Right lobe of liver (tissue), 6 donors: ENCODE measurements around the gene AP3S2. TPM values are rescaled to one million over a fixed set of nuclear protein-coding genes. Genes with fewer than 3 reads are reported as not detected.
"Not testable (repeated sequence)": the region's sequence is repeated elsewhere in the genome, so short reads cannot be mapped to it uniquely, and the experiment has no call there.

Experiments
- ATAC-seq, 4 donors: fragments of 200-7000 bp; cut with Tn5 transposase; one replicate each; pipeline ENCODE4 v1.9.1; 2020; ENCODE audit warnings: mild to moderate bottlenecking in 4 of 4, moderate library complexity in 4 of 4
- DNase-seq, 3 donors: peaks; one replicate each; pipeline ENCODE4 v3.0.0-alpha.2; 2020
- H3K27ac ChIP-seq, 3 donors: fragments of 200-600 bp; one replicate each; pipeline ENCODE4 v1.8.0; 2022
- H3K27me3 ChIP-seq, 2 donors: fragments of 200-600 bp; one replicate each; pipeline ENCODE4 v1.8.0; 2022
- H3K36me3 ChIP-seq, 4 donors: fragments of 200-600 bp; sonication (generic) in 1 of 4; one replicate each; pipeline versions ENCODE4 v1.5.1 to v1.8.0; 2017 to 2022; ENCODE audit warnings: control low read depth in 1 of 4
- H3K4me1 ChIP-seq, 4 donors: fragments of 200-600 bp; sonication (generic) in 1 of 4; one replicate each; pipeline versions ENCODE4 v1.5.1 to v1.8.0; 2017 to 2022; ENCODE audit warnings: control low read depth in 1 of 4
- H3K4me3 ChIP-seq, 3 donors: fragments of 200-600 bp; one replicate each; pipeline ENCODE4 v1.8.0; 2022
- H3K9me3 ChIP-seq, 4 donors: fragments of 200-600 bp; sonication (generic) in 1 of 4; one replicate each; pipeline versions ENCODE4 v1.5.1 to v1.8.0; 2017 to 2022; ENCODE audit warnings: control low read depth in 1 of 4
- CTCF ChIP-seq, 4 donors: fragments of 200-600 bp in 3 of 4; fragments of 450-650 bp in 1 of 4; IDR thresholded peaks; one replicate each; pipeline versions ENCODE4 v1.5.1 to v1.8.0; 2016 to 2022; ENCODE audit warnings: antibody characterized with exemption in 4 of 4, mild to moderate bottlenecking in 2 of 4
- POLR2A ChIP-seq: fragments of 450-650 bp; IDR thresholded peaks from one replicate; pipeline ENCODE4 v1.6.1; 2017; ENCODE audit warnings: antibody characterized with exemption, mild to moderate bottlenecking
- WGBS: methylation state at CpG from one replicate; pipeline ENCODE4 v1.1.6; 2018; ENCODE audit warnings: low coverage, low lambda C conversion rate; ENCODE audit not compliant: insufficient coverage; ENCODE audit errors: missing lambda C conversion rate; 5-methylcytosine and 5-hydroxymethylcytosine counted together
- intact Hi-C, 2 donors: fragments of 100-400 bp; cut with DNase I; formaldehyde crosslinking; loops; one replicate each; pipeline versions ENCODE4 v1.11.2 to v1.14.1; 2022
- total RNA-seq, 6 experiments: library from RNA; depleted of rRNA in 2 of 6; stranded (reverse); fragments of >200 nt in 2 of 6; fragmentation: NEBNext Ultra II Directional in 3 of 6; extraction: Animal tissue kit (Norgen Biotek cat#: 25700) in 3 of 6; gene quantifications; one replicate each; pipeline versions ENCODE4 v1.1.0 to v1.2.4, GENCODE V29; 2016 to 2023
- donor health status: DM: no; HTN: yes; CAD: no.
- donor health status: DM: no; HTN: no; CAD: no.
- donor health status: DM: no; HTN: no; CAD: no.
- donor health status: DM: no; HTN: yes; CAD: no.
- donor health status: DM: no; HTN: yes; CAD: no.

The AP3S2 gene
- total RNA-seq, 6 experiments from 2014 or later, result 23.2 to 45.7 (median 27.2) TPM

GRCh38 chr15:89860431-89860830, 33.4 kb downstream of the AP3S2 start:
- intact Hi-C loops, result no loop called here

GRCh38 chr15:89858661-89859458, 34.9 kb downstream of the AP3S2 start:
- Histone ChIP-seq H3K4me1 (peaks cover 0 to 29% (median 7%) of the 10 kb centered on the region in 4 donors), H3K9me3 (no peaks in the 10 kb centered on the region), H3K27me3 (no peaks in the 10 kb centered on the region), H3K4me3 (no peak overlapping the region), H3K36me3 (peaks cover 0 to 8% (median 0%) of the 10 kb centered on the region in 4 donors), H3K27ac (peak overlapping the region; percentile 23 to 66 (median 52))
- no peak for DNase-seq
- intact Hi-C loops, result no loop called here
- TF ChIP-seq POLR2A (no peak), CTCF (IDR thresholded peaks at IDR 0.05) (no peak)
- WGBS, result 53% methylated on average over 6 of the region's 9 CpGs
- ATAC-seq, result peak; percentile 65 to 82 (median 76)

More at GRCh38 chr15:89860431-89860830, 33.4 kb downstream of the AP3S2 start:
- H3K4me3 ChIP-seq, result no peak overlapping the region
- DNase-seq, result no peak
- H3K4me1 ChIP-seq, result peaks cover 0 to 41% (median 7%) of the 10 kb centered on the region in 4 donors
- WGBS, result 29% methylated on average over 3 of the region's 3 CpGs
- H3K27ac ChIP-seq, result no peak overlapping the region
- H3K9me3 ChIP-seq, result no peaks in the 10 kb centered on the region
- no peaks in the 10 kb centered on the region for H3K27me3 ChIP-seq
- TF ChIP-seq POLR2A, result no peak
- no peak for TF ChIP-seq CTCF (IDR thresholded peaks at IDR 0.05)
- H3K36me3 ChIP-seq, result peaks cover 0 to 8% (median 0%) of the 10 kb centered on the region in 4 donors
- ATAC-seq, result no peak

DNA sequence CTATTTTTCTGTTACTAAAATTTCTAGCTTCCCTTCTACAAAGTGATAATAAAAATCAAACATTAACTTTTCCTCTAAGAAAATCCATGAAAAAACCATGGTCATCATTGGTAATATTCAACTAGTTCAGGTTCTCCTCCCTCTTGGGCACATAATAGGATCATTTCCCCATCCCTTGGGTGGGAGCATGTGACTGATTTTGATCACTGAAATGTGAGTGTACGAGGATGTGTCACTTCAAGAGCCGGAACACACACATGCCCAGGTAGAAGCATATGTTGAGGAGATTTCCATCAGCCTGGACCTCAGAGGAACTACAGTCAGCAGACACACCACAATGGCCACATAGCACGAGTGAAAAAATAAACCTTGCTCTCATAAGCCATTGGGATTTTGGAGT, 36.1 kb downstream of the AP3S2 start:
- H3K27ac ChIP-seq, result peak overlapping the region; percentile 52 to 66 (median 65)
- DNase-seq (peak in 2 of 3 donors; percentile 32 to 61), ATAC-seq (peak; percentile 86 to 92 (median 90))
- H3K9me3 ChIP-seq, result no peaks in the 10 kb centered on the region
- H3K4me1 ChIP-seq, result peaks cover 0 to 30% (median 7%) of the 10 kb centered on the region in 4 donors
- 26% methylated on average over 3 of the region's 3 CpGs for WGBS
- peak overlapping the region in 1 of 3 donors; percentile 5 for H3K4me3 ChIP-seq
- TF ChIP-seq CTCF (IDR thresholded peaks at IDR 0.05) (no peak), POLR2A (peak; percentile 38)
- intact Hi-C loops, result no loop called here
- no peaks in the 10 kb centered on the region for H3K27me3 ChIP-seq
- peaks cover 0 to 2% (median 0%) of the 10 kb centered on the region in 4 donors for H3K36me3 ChIP-seq

DNA sequence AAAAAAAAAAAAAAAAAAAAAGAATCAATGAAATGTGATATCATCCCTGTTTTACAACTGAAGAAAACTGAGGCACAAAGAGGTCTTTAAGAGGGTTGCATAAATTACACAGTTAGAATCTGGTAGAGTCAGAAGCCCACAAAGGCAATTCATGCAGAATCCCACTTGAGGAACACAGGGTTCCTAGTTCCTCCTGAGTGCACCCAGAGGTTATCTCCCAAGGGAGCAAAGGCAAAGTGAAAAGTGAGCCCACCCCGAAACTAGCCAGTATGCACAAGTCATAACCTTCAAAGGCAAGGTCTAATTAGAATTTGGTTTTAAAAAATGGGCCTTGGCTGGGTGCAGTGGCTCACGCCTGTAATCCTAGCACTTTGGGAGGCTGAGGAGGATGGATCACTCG, 37.8 kb downstream of the AP3S2 start:
- H3K4me1 ChIP-seq, result peaks cover 0 to 42% (median 7%) of the 10 kb centered on the region in 4 donors
- no peak overlapping the region for H3K4me3 ChIP-seq
- TF ChIP-seq POLR2A (no peak), CTCF (IDR thresholded peaks at IDR 0.05) (no peak)
- intact Hi-C loops, result no loop called here
- no peaks in the 10 kb centered on the region for H3K9me3 ChIP-seq
- H3K27me3 ChIP-seq, result no peaks in the 10 kb centered on the region
- H3K27ac ChIP-seq, result no peak overlapping the region
- H3K36me3 ChIP-seq, result peaks cover 0 to 9% (median 2%) of the 10 kb centered on the region in 4 donors
- 79% methylated on average over 3 of the region's 3 CpGs for WGBS
- ATAC-seq (no peak), DNase-seq (no peak)

DNA sequence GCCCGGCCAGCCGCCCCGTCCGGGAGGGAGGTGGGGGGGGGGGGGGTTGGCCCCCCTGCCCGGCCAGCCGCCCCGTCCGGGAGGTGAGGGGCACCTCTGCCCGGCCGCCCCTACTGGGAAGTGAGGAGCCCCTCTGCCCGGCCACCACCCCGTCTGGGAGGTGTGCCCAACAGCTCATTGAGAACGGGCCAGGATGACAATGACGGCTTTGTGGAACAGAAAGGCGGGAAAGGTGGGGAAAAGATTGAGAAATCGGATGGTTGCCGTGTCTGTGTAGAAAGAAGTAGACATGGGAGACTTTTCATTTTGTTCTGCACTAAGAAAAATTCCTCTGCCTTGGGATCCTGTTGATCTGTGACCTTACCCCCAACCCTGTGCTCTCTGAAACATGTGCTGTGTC, 38.9 kb downstream of the AP3S2 start:
- WGBS, result 72% methylated on average over 7 of the region's 17 CpGs
- ATAC-seq, H3K27ac ChIP-seq, H3K4me3 ChIP-seq, H3K27me3 ChIP-seq, H3K9me3 ChIP-seq, intact Hi-C loops, DNase-seq: not testable (repeated sequence)
- Histone ChIP-seq H3K4me1 (peaks cover 0 to 42% (median 7%) of the 10 kb centered on the region in 4 donors), H3K36me3 (peaks cover 0 to 12% (median 2%) of the 10 kb centered on the region in 4 donors)
